HEK293 (cell line): ENCODE results near the gene GTSE1.

ENCODE experiments used
- CTCF ChIP-seq: fragments of 450-650 bp; formaldehyde crosslinking; IDR thresholded peaks from 2 replicates; pipeline ENCODE4 v1.5.1; 2016; ENCODE audit warnings: missing biosample characterization, missing genetic modification characterization
- PRDM1 ChIP-seq: fragments of 450-650 bp; formaldehyde crosslinking; IDR thresholded peaks from 2 replicates; pipeline ENCODE4; 2016; ENCODE audit warnings: missing biosample characterization, missing genetic modification characterization
- TCF7L2 ChIP-seq: IDR thresholded peaks from 2 replicates; pipeline ENCODE4 v1.6.1; 2011; ENCODE audit warnings: low read depth, mild to moderate bottlenecking, inconsistent platforms, low read length, moderate library complexity, borderline replicate concordance
- ZBTB1 ChIP-seq: fragments of 450-650 bp; formaldehyde crosslinking; IDR thresholded peaks from 2 replicates; pipeline ENCODE4 v1.5.1; 2016; ENCODE audit warnings: missing biosample characterization, missing genetic modification characterization
- ZNF121 ChIP-seq: fragments of 450-650 bp; formaldehyde crosslinking; IDR thresholded peaks from 2 replicates; pipeline ENCODE4 v1.5.1; 2016; ENCODE audit warnings: missing biosample characterization, missing genetic modification characterization
- ZNF146 ChIP-seq: fragments of 450-650 bp; formaldehyde crosslinking; IDR thresholded peaks from 2 replicates; pipeline ENCODE4 v1.5.1; 2016; ENCODE audit warnings: missing biosample characterization, missing genetic modification characterization
- ZNF16 ChIP-seq: fragments of 450-650 bp; formaldehyde crosslinking; IDR thresholded peaks from 2 replicates; pipeline ENCODE4 v1.5.1; 2016; ENCODE audit warnings: low read depth, missing biosample characterization, missing genetic modification characterization
- ZNF175 ChIP-seq: fragments of 450-650 bp; formaldehyde crosslinking; IDR thresholded peaks from 2 replicates; pipeline ENCODE4 v1.5.1; 2016; ENCODE audit warnings: missing biosample characterization, missing genetic modification characterization
- ZNF561 ChIP-seq: fragments of 450-650 bp; IDR thresholded peaks from 2 replicates; pipeline ENCODE4 v1.5.1; 2018; ENCODE audit warnings: missing biosample characterization, missing genetic modification characterization, borderline replicate concordance
- ZNF623 ChIP-seq: fragments of 450-650 bp; formaldehyde crosslinking; IDR thresholded peaks from 2 replicates; pipeline ENCODE4 v1.5.1; 2016; ENCODE audit warnings: missing biosample characterization, missing genetic modification characterization
- ZNF768 ChIP-seq: fragments of 450-650 bp; formaldehyde crosslinking; IDR thresholded peaks from 2 replicates; pipeline ENCODE4 v1.5.1; 2018; ENCODE audit warnings: missing biosample characterization, mild to moderate bottlenecking, missing genetic modification characterization

- TF ChIP-seq ZBTB1 (no peak), CTCF (tag by site-specific recombination) (no peak), ZNF121 (tag by site-specific recombination) (no peak), ZNF175 (tag by site-specific recombination) (no peak), ZNF561 (tag by site-specific recombination) (no peak), ZNF16 (tag by site-specific recombination) (no peak), ZNF768 (tag by site-specific recombination) (no peak), PRDM1 (no peak), TCF7L2 (no peak), ZNF146 (tag by site-specific recombination) (no peak), ZNF623 (no peak)
These were observed 72.4 kb downstream of the GTSE1 start for GRCh38 chr22:46368871-46369715.
